WI38 (cell line): ENCODE data around the gene HHAT.

Experiments
- H3K4me3 ChIP-seq: 2 replicates; pipeline ENCODE4 v1.5.1; 2011; ENCODE audit warnings: low read depth, mild to moderate bottlenecking, control low read depth, low read length
- CTCF ChIP-seq: IDR thresholded peaks from 2 replicates; pipeline ENCODE4 v1.5.1; 2012; ENCODE audit warnings: low read depth, mild to moderate bottlenecking, control low read depth, low read length

Gene HHAT

GRCh38 chr1:210698661-210699060, 370.0 kb downstream of the HHAT start:
- no peak overlapping the region for H3K4me3 ChIP-seq
- no peak for TF ChIP-seq CTCF

- H3K4me3 ChIP-seq: no peak overlapping the region
- TF ChIP-seq CTCF: no peak
These were observed 371.4 kb downstream of the HHAT start for GRCh38 chr1:210700083-210700482.

GRCh38 chr1:210700511-210700910, 371.8 kb downstream of the HHAT start:
- no peak overlapping the region for H3K4me3 ChIP-seq
- TF ChIP-seq CTCF: no peak

- no peak overlapping the region for H3K4me3 ChIP-seq
- no peak for TF ChIP-seq CTCF
These were observed 373.8 kb downstream of the HHAT start for GRCh38 chr1:210702506-210702905.

GRCh38 chr1:210703593-210703992, 374.9 kb downstream of the HHAT start:
- no peak overlapping the region for H3K4me3 ChIP-seq
- TF ChIP-seq CTCF: no peak

GRCh38 chr1:210705086-210705485, 376.4 kb downstream of the HHAT start:
- no peak overlapping the region for H3K4me3 ChIP-seq
- no peak for TF ChIP-seq CTCF

- TF ChIP-seq CTCF: no peak
- no peak overlapping the region for H3K4me3 ChIP-seq
These were observed 377.5 kb downstream of the HHAT start for GRCh38 chr1:210706246-210706645.
